Measurements from ENCODE around the gene DTWD2. TPM values are rescaled to one million over a fixed set of nuclear protein-coding genes. Genes with fewer than 3 reads are reported as not detected.
"Not testable (repeated sequence)": the region's sequence is repeated elsewhere in the genome, so short reads cannot be mapped to it uniquely, and the experiment has no call there.

DTWD2 gene
- total RNA-seq, 1 donor from 2014 or later, result 7.9 TPM

DNA sequence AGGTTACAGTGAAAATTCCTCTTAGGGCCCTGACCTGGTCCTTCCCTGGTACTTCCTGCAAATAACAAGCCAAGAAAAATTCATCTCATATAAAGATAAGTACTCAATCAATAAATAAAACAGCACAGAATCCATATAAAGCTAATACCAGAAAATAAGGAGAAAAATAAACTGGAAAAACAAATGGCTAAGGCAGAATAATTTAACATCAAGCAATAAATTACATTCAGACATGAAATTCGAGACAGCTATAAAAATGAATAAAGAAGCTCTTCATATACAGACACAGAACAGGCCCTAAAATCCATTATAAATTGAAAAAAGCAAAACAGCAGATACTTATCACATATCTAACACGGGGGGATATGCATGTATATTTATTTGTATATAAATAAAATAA lies 99.2 kb downstream of the DTWD2 start:
- Histone ChIP-seq H3K4me1 (no peaks in the 10 kb centered on the region), H3K27me3 (no peaks in the 10 kb centered on the region), H3K36me3 (no peaks in the 10 kb centered on the region), H3K9me3 (no peaks in the 10 kb centered on the region), H3K4me3 (no peak overlapping the region), H3K27ac (no peak overlapping the region)
- DNase-seq (ENCODE audit: extremely low spot score in 2 of 2), result no peak
- intact Hi-C loops (cut with DNase I), result no loop called here
- TF ChIP-seq POLR2AphosphoS5 (IDR thresholded peaks at IDR 0.05; ENCODE audit: insufficient read depth in 1 of 2, low read depth in 1 of 2) (no peak), CTCF (IDR thresholded peaks at IDR 0.05) (no peak), POLR2A (IDR thresholded peaks at IDR 0.05) (no peak)

DNA sequence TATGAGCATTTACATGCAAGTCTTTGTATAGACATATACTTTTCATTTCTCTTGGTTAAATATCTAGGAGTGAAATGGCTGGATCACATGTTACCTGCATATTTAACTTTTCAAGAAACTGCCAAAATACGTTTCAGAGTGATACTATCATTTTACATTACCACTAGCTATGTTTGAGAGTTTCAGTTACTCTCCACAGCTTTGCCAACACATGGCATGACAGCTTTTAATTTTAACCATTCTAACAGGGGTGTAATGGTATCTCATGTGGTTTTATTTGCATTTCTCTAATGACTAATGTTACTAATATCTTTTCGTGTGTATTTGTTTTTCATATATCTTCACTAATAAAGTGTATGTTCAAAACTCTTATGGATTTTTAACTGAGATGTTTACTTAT lies 99.8 kb downstream of the DTWD2 start:
- Histone ChIP-seq H3K36me3 (no peaks in the 10 kb centered on the region), H3K27me3 (no peaks in the 10 kb centered on the region), H3K4me1 (no peaks in the 10 kb centered on the region), H3K4me3 (no peak overlapping the region), H3K27ac (no peak overlapping the region), H3K9me3 (no peaks in the 10 kb centered on the region)
- intact Hi-C loops (cut with DNase I), result no loop called here
- no peak for TF ChIP-seq POLR2AphosphoS5 (IDR thresholded peaks at IDR 0.05; ENCODE audit: insufficient read depth in 1 of 2, low read depth in 1 of 2)
- TF ChIP-seq CTCF (IDR thresholded peaks at IDR 0.05), result no peak
- no peak for TF ChIP-seq POLR2A (IDR thresholded peaks at IDR 0.05)
- DNase-seq (ENCODE audit: extremely low spot score in 2 of 2), result no peak

DNA sequence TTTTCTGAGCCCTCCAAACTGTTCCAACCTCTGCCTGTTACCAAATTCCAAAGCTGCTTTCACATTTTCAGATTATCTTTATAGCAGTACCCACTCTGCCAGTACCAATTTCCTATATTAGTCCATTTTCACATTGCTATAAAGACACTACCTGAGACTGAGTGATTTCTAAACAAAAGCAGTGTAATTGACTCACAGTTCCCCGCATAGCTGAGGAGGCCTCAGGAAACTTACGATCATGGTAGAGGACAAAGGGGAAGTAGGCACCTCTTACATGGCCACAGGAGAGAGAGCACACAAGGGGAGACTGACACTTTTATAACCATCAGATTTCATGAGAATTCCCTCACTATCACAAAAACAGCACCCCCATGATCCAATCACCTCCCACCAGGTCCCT lies 105.0 kb downstream of the DTWD2 start:
- H3K36me3 ChIP-seq, result no peaks in the 10 kb centered on the region
- TF ChIP-seq CTCF (IDR thresholded peaks at IDR 0.05), result no peak
- no peak for TF ChIP-seq POLR2A (IDR thresholded peaks at IDR 0.05)
- intact Hi-C loops (cut with DNase I), result no loop called here
- peaks cover 1% of the 10 kb centered on the region for H3K9me3 ChIP-seq
- H3K27me3 ChIP-seq, result no peaks in the 10 kb centered on the region
- H3K4me1 ChIP-seq, result no peaks in the 10 kb centered on the region
- H3K27ac ChIP-seq, result no peak overlapping the region
- DNase-seq (ENCODE audit: extremely low spot score in 2 of 2), result no peak
- no peak overlapping the region for H3K4me3 ChIP-seq

DNA sequence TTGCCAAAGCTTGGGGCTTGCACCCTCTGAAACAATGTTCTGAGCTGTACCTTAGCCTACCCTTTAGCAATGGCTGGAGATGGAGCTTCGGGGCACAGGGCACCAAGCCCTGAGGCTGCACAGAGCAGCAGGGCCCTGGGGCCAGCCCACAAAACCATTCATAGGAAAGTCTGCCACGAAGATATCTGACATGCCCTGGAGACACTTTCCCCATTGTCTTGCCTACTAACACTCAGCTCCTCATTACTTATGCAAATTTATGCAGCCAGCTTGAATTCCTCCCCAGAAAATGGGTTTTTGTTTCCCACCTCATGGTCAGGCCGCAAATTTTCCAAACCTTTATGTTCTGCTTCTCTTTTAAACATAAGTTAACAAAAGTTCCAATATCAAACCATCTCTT lies 105.7 kb downstream of the DTWD2 start:
- Histone ChIP-seq H3K27me3 (no peaks in the 10 kb centered on the region), H3K4me3 (no peak overlapping the region), H3K4me1 (no peaks in the 10 kb centered on the region), H3K36me3 (no peaks in the 10 kb centered on the region), H3K9me3 (peaks cover 6% of the 10 kb centered on the region), H3K27ac (no peak overlapping the region)
- no peak for TF ChIP-seq POLR2A (IDR thresholded peaks at IDR 0.05)
- TF ChIP-seq POLR2AphosphoS5 (IDR thresholded peaks at IDR 0.05; ENCODE audit: insufficient read depth in 1 of 2, low read depth in 1 of 2), result no peak
- no peak for TF ChIP-seq CTCF (IDR thresholded peaks at IDR 0.05)
- intact Hi-C loops (cut with DNase I), result no loop called here
- DNase-seq (ENCODE audit: extremely low spot score in 2 of 2), result no peak

- H3K4me1 ChIP-seq, H3K4me3 ChIP-seq: not testable (repeated sequence)
- peaks cover 10% of the 10 kb centered on the region for H3K9me3 ChIP-seq
Observed at GRCh38 chr5:118876852-118877251, 111.5 kb downstream of the DTWD2 start.

DNA sequence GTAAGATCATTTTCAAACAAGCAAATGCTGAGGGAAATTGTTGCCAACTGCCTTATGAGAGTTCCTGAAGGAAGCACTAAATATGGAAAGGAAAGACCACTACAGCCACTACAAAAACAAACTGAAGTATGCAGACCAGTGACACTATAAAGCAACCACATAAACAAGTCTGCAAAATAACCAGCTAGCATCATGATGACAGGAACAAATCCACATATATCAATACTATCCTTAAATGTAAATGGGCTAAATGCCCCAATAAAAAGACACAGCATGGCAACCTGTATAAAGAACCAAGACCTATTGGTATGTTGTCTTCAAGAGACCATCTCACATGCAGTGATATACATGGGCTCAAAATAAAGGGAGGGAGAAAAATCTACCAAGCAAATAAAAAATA lies 113.2 kb downstream of the DTWD2 start:
- Histone ChIP-seq H3K4me1 (no peaks in the 10 kb centered on the region), H3K9me3 (peaks cover 10% of the 10 kb centered on the region), H3K27me3 (no peaks in the 10 kb centered on the region), H3K27ac (no peak overlapping the region), H3K36me3 (no peaks in the 10 kb centered on the region), H3K4me3 (no peak overlapping the region)
- intact Hi-C loops (cut with DNase I), result no loop called here
- no peak for DNase-seq (ENCODE audit: extremely low spot score in 2 of 2)
- TF ChIP-seq CTCF (IDR thresholded peaks at IDR 0.05) (no peak), POLR2AphosphoS5 (IDR thresholded peaks at IDR 0.05; ENCODE audit: insufficient read depth in 1 of 2, low read depth in 1 of 2) (no peak), POLR2A (IDR thresholded peaks at IDR 0.05) (no peak)

More at GRCh38 chr5:118876852-118877251, 111.5 kb downstream of the DTWD2 start:
- intact Hi-C loops (cut with DNase I); DNase-seq (ENCODE audit: extremely low spot score in 2 of 2); H3K27ac ChIP-seq; H3K36me3 ChIP-seq; H3K27me3 ChIP-seq: not testable (repeated sequence)

Data from vagina (tissue), 2 donors.